Bronchus fibroblast of lung (primary cell): Measurements from ENCODE around the gene B3GAT3. TPM values are rescaled to one million over a fixed set of nuclear protein-coding genes. Genes with fewer than 3 reads are reported as not detected.

Experiments used
- total RNA-seq: library from RNA; depleted of rRNA; stranded (reverse); fragments of >200 nt; gene quantifications from 2 replicates; pipeline ENCODE4 v1.2.3, GENCODE V29; 2015

The B3GAT3 gene
- 41.5 and 45.9 TPM in 2 replicates for total RNA-seq

DNA sequence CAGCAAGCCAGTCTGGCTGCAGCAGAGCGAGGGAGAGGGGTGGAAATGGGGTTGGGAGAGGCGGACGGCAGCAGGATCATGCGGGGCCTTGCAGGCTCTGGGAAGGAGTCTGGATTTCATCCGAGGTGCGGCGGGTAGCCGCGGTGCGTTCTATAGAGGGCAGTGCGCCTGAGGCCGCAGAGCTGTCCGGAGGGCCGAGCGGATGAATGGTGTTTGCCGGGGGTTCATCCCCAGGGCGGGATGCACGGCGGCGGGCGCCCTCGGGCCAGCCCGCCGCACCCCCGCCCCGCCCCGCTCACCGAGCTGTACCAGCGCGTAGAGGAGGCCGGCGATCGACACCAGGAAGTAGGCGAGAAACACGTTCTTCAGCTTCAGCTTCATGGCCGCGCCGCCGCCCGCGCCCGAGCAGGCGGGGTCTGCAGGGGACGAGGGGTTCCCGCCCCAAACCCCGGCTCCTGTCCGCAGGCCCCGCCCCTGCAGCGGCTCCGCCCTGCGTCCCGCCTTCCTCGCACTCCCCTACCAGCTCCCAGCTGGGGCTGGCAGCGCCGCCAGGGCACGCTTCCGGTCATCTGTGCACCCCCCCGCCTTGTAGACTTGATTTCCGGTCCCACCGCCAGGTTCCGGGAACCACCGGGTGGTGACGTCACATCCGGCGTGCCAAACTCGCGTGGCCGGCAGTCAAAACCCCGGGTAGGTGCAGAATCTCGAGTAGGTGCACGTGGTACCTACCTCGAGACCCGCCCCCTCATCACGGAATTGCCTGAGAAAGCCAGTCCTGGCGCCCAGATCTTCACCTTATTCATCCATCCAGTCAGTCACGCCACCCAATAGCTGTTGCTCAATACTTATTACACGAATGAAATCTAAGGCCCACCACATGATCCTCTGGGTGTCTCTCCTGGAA, at the start of gene B3GAT3:
Gene B3GAT3 (minus strand): TSS at position 420 of the 904 bp plus-strand sequence. CDS start 39 bp downstream, at position 381.

GRCh38 chr11:62665075-62665598, 43.4 kb upstream of the B3GAT3 start, which contains the start of the genes C11orf98 and CSKMT:
TSS of gene C11orf98 (minus strand) at chr11:62665210. CDS start at chr11:62665169, 41 bp downstream.
TSS of gene CSKMT (plus strand) at chr11:62665312. CDS start at chr11:62665880, 568 bp downstream.

DNA sequence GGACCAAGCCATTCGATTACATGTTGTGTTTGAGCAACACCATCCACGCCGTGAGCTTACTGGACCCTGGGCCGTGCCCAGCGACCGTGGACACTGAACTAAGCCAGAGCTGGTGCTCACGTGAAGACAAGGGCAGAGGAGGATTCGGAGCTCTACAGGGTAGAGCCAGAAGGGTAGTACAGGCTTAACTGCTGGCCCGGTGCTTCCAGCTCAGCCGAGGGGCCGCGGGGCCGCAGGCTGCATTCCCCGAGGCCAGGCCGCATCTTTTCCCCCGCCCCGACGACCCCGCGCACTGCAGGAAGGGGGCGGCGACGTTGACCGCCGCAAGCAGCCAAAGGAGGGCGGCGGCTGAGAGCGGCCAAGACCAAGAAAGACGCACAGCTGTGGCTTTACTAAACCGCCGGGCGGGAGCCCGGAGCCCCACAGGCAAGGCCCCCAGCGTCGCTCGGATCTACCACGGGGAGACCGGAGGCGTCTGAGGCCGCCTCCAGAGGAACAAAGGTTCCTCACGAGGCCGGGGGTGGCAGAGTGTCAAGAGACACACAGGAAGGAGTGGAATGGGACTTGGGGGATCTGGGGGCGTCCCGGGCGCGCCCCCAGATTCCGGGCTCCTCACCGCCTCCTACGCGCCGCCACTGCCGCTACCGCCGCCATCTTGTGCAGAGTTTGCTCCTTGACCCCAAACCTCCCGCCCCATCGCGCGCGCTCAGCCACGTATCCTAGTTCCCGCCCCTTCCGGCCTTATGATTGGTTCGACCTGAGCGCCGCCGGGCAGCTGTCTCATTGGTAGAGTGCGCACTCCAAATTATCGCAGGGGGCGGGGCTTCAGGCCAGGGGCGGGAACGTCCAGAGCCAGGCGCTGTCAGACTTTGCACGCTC, 24.4 kb upstream of the B3GAT3 start, which contains the start of gene GANAB:
Gene GANAB (minus strand): TSS at position 668 of the 879 bp plus-strand sequence. CDS start 14 bp downstream, at position 654.

DNA sequence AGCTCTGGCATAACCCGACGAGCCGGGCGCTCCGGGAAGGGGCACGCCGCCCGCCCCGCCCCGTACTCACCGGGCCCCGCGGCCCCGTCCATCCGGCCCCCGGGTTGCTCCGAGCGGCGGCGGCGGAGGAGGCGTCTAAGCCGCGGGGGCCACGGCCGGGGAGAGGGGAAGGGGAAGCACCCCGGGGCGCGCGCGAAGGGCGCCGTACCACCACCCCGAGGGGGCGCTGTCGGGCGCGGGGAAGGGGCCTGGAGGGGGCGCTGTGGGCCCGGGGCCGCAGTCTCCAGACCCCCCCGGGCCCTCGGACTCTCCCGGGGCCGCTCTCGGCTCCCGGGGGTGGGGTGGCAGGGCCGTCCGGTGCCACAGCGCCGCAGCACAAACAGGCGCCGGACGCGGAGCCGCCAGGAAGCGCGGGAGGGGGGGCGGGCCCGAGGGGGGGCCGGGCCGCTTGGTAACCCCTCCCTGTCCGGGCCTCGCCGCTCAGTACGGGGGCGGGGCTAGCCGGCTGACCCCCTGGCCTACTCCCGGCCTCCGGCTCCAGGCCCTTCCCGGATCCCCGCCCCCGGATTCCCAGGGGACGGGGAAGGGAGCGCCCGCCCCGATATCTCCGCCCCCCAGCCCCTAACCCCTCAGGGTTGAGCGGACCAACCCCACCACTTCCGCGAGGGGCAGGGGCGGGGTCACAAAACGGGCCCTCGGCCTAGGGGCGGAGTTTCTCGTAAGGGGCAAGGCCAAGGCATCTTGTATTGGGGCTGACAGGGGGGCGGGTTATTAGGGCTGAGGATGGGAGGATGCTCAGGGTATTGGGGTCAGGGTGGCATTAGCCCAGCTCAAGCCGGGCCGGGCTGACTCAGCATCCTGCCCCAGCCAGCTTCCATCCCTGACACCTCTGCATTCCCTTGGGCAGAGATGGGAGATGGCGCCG, 9.2 kb downstream of the B3GAT3 start, which contains the start of the genes EML3 and ROM1:
Gene EML3 (minus strand): TSS at position 410 of the 925 bp plus-strand sequence. CDS start 318 bp downstream, at position 92.
Gene ROM1 (plus strand): TSS at position 892 of the 925 bp plus-strand sequence. CDS start 25 bp downstream, at position 917.

DNA sequence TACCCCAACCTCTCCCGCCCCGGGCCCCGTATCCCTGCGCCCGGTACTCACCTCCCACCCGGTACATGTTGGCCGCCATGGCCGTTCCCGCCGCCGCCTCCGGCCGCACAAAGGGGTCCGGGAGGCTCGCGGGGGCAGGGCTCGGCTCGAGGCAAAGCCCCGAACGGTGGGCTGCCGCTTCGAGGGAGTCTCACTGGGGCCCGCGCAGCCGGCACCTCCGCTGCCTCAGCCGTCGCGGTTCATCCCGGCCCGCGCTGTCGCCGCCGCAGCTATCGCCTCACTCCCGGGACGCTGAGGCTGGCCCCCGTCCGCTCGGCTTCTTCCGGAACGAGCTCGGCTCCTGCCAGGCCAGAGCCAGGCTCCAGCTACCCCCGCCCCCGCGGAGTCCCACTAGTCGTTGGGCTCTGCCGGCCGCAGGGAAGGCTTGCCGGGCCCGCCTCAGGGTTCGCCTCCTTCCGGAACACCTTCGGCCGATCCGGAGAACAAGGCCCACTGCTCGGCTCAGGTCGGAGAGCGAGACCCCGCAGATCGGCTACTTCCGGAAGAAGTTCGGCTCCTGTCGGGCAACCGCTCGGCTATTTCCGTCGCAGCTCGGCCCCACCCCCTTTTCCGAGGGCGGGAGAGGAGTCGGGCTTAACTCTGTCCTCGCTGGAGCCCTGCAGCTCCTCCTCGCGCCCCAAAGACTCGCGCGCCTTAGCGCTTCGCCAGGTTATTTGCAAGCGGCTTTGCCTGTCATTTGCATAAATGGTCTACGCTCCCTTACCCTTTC, 20.2 kb downstream of the B3GAT3 start, which contains the start of gene MTA2:
Gene MTA2 (minus strand): TSS at position 494 of the 769 bp plus-strand sequence. CDS start 415 bp downstream, at position 79.

GRCh38 chr11:62591448-62592145, 30.2 kb downstream of the B3GAT3 start, which contains the start of gene TUT1:
TSS of gene TUT1 (minus strand) at chr11:62591523. CDS start at chr11:62591485, 38 bp downstream.

DNA sequence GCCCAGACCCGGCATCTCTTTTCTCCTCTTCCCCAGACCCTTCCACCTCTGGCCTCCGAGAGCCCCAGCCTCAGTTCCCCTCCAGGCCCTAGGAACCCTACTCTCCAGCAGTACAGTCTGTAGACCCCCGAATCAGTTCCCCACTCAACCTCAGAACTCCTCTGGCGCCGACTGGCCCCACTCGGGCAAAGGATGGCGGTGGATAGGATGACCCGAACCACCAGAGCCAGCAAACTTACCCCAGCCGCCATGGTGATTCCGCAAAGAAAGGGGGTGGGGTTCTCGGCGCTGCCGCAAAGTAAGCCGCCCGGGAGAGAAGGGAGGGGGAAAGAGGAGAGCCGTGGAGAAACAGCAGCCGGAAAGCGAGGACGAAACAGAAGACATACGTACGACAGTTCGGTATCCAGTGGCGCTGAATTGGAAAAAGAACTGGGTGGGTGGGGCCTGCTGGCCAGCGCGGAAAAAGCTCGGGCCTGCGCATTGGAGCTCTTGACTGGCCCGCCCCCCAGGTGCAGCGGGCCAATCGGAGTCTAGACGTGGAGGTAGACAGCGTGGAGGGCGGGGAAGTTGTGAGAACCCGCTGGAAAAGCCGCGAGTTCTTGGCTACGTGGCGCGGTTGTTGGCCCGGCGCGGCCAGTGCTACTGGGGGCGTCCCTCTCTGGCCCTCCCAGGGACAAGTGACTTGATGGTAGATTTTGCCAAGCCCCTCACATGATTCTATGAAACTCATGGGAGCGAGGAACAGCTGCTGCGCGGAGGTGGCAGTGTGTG, 48.0 kb downstream of the B3GAT3 start, which contains the start of gene EEF1G:
Gene EEF1G (minus strand): TSS at position 300 of the 771 bp plus-strand sequence. CDS start 49 bp downstream, at position 251.

Other genes starting within 250 kb of the B3GAT3 start
- not detected in 2 replicates for gene SCGB1A1, start 203.0 kb downstream of the B3GAT3 start, total RNA-seq
- gene AHNAK, start 75.2 kb downstream of the B3GAT3 start, total RNA-seq, result 205 and 218 TPM in 2 replicates
- 1,643 and 1,652 TPM in 2 replicates for gene EEF1G, start 48.1 kb downstream of the B3GAT3 start, total RNA-seq
- 8.2 and 9.8 TPM in 2 replicates for gene TUT1, start 30.5 kb downstream of the B3GAT3 start, total RNA-seq
- 107 and 108 TPM in 2 replicates for gene MTA2, start 20.1 kb downstream of the B3GAT3 start, total RNA-seq
- 15.3 and 21.4 TPM in 2 replicates for gene EML3, start 9.2 kb downstream of the B3GAT3 start, total RNA-seq
- 1.9 and 4.7 TPM in 2 replicates for gene ROM1, start 8.7 kb downstream of the B3GAT3 start, total RNA-seq
- 203 and 209 TPM in 2 replicates for gene GANAB, start 24.6 kb upstream of the B3GAT3 start, total RNA-seq
- gene INTS5, start 31.3 kb upstream of the B3GAT3 start, total RNA-seq, result 21.4 and 22.7 TPM in 2 replicates
- 128 and 158 TPM in 2 replicates for gene C11orf98, start 43.2 kb upstream of the B3GAT3 start, total RNA-seq
- 12.2 and 13.8 TPM in 2 replicates for gene CSKMT, start 43.3 kb upstream of the B3GAT3 start, total RNA-seq
- 12.1 and 14.3 TPM in 2 replicates for gene UQCC3, start 49.7 kb upstream of the B3GAT3 start, total RNA-seq
- 4.9 and 9.1 TPM in 2 replicates for gene LBHD1, start 50.3 kb upstream of the B3GAT3 start, total RNA-seq
- 126 and 148 TPM in 2 replicates for gene UBXN1, start 57.1 kb upstream of the B3GAT3 start, total RNA-seq
- 10.0 and 10.9 TPM in 2 replicates for gene LRRN4CL, start 67.5 kb upstream of the B3GAT3 start, total RNA-seq
- gene BSCL2, start 85.4 kb upstream of the B3GAT3 start, total RNA-seq, result 55.0 and 63.4 TPM in 2 replicates
- not detected in 2 replicates for gene GNG3, start 85.7 kb upstream of the B3GAT3 start, total RNA-seq
- 6.1 and 7.0 TPM in 2 replicates for gene HNRNPUL2, start 105.5 kb upstream of the B3GAT3 start, total RNA-seq
- gene TTC9C, start 106.5 kb upstream of the B3GAT3 start, total RNA-seq, result 29.6 and 35.1 TPM in 2 replicates
- 9.4 and 10.7 TPM in 2 replicates for gene ZBTB3, start 132.2 kb upstream of the B3GAT3 start, total RNA-seq
- gene POLR2G, start 139.6 kb upstream of the B3GAT3 start, total RNA-seq, result 157 and 185 TPM in 2 replicates
- 17.7 and 22.0 TPM in 2 replicates for gene TAF6L, start 149.4 kb upstream of the B3GAT3 start, total RNA-seq
- gene TMEM179B, start 165.4 kb upstream of the B3GAT3 start, total RNA-seq, result 57.7 and 59.3 TPM in 2 replicates
- 40.3 and 41.2 TPM in 2 replicates for gene TMEM223, start 170.0 kb upstream of the B3GAT3 start, total RNA-seq
- 20.5 and 26.0 TPM in 2 replicates for gene NXF1, start 183.5 kb upstream of the B3GAT3 start, total RNA-seq
- gene STX5, start 210.1 kb upstream of the B3GAT3 start, total RNA-seq, result 43.2 and 45.8 TPM in 2 replicates
- not detected in 2 replicates for gene TEX54, start 210.9 kb upstream of the B3GAT3 start, total RNA-seq
- gene WDR74, start 217.6 kb upstream of the B3GAT3 start, total RNA-seq, result 47.9 and 56.0 TPM in 2 replicates